Ovary (tissue), 9 donors: ENCODE results near the gene TRMU. TPM values are rescaled to one million over a fixed set of nuclear protein-coding genes. Genes with fewer than 3 reads are reported as not detected.

Source experiments
- DNase-seq, 5 donors: peaks; one replicate each; pipeline ENCODE4 v3.0.0-alpha.2; 2019 to 2020
- H3K27ac ChIP-seq, 2 donors: fragments of 200-600 bp; one replicate each; pipeline versions ENCODE4 v1.5.1 to v1.8.0; 2019 to 2022
- H3K27me3 ChIP-seq: fragments of 200-600 bp; one replicate; pipeline ENCODE4 v1.8.0; 2022
- H3K36me3 ChIP-seq: fragments of 200-600 bp; sonication (generic); one replicate; pipeline ENCODE4 v1.5.1; 2019
- H3K4me1 ChIP-seq: one replicate; pipeline ENCODE4 v1.8.1; 2013; ENCODE audit warnings: mild to moderate bottlenecking, moderate library complexity; ENCODE audit not compliant: insufficient read depth
- H3K4me3 ChIP-seq: fragments of 200-600 bp; sonication (generic); one replicate; pipeline ENCODE4 v1.5.1; 2017
- H3K9me3 ChIP-seq, 2 donors: fragments of 200-600 bp in 1 of 2; sonication (generic) in 1 of 2; one replicate each; pipeline versions ENCODE4 v1.5.1 to v1.8.1; 2013 to 2019; ENCODE audit warnings: mild to moderate bottlenecking in 1 of 2, moderate library complexity in 1 of 2
- CTCF ChIP-seq, 3 donors: fragments of 450-650 bp in 2 of 3; fragments of 200-600 bp in 1 of 3; IDR thresholded peaks; one replicate each; pipeline versions ENCODE4 v1.5.1 to v1.8.0; 2016 to 2022; ENCODE audit warnings: antibody characterized with exemption in 3 of 3, mild to moderate bottlenecking in 1 of 3
- EP300 ChIP-seq: sonication (generic); formaldehyde crosslinking; IDR thresholded peaks from one replicate; pipeline ENCODE4 v1.6.1; 2017; ENCODE audit warnings: antibody characterized with exemption
- POLR2A ChIP-seq: fragments of 450-650 bp; IDR thresholded peaks from one replicate; pipeline ENCODE4 v1.6.1; 2017; ENCODE audit warnings: antibody characterized with exemption, mild to moderate bottlenecking, moderate library complexity
- WGBS, 3 donors: extraction: QIAGEN DNeasy Blood & Tissue Kit in 1 of 3; methylation state at CpG; one replicate each; pipeline versions ENCODE4 v1.1.5 to v1.1.7; 2013 to 2017; 5-methylcytosine and 5-hydroxymethylcytosine counted together
- intact Hi-C, 4 donors: fragments of 100-400 bp; cut with DNase I; formaldehyde crosslinking; loops; one replicate each; pipeline versions ENCODE4 v1.11.0 to v1.15.1; 2022 to 2023
- polyA plus RNA-seq, 2 donors: library from polyadenylated mRNA; stranded (reverse); fragments of 200-250 nt in 1 of 2; fragments of 350-450 nt in 1 of 2; fragmentation: Illumina TruSeq in 1 of 2; extraction: RNeasy Lipid Tissue Mini Kit (QIAGEN cat#74804) in 1 of 2; gene quantifications; one replicate each; pipeline ENCODE4 v1.2.3, GENCODE V29; 2013 to 2014
- total RNA-seq, 7 donors: library from RNA; depleted of rRNA in 2 of 7; stranded (reverse); fragments of >200 nt in 2 of 7; fragmentation: NEBNext Ultra II Directional in 3 of 7; extraction: Animal tissue kit (Norgen Biotek cat#: 25700) in 3 of 7; gene quantifications; one replicate each; pipeline versions ENCODE4 v1.1.0 to v1.2.4, GENCODE V29; 2016 to 2023
- donor health status: DM: no; HTN: no; CAD: no; lungs with moderate emphysema.
- donor health status: DM: no; HTN: no; CAD: no.
- donor health status: Bipolar disorder and iron deficiency.
- donor health status: DM: yes; HTN: yes; CAD: no.
- donor health status: DM: no; HTN: no; CAD: no.
- donor health status: DM: yes; HTN: yes; CAD: no.

TRMU gene
- total and polyA plus RNA-seq, 9 donors: 15.2 to 35.0 (median 30.3) TPM

GRCh38 chr22:46376908-46377524 is 41.5 kb downstream of the TRMU start:
- WGBS, 3 donors: 92 to 93% (median 92%) methylated on average over 19 of the region's 19 CpGs
- H3K27me3 ChIP-seq: no peaks in the 10 kb centered on the region
- no peaks in the 10 kb centered on the region for H3K9me3 ChIP-seq
- no peaks in the 10 kb centered on the region for H3K4me1 ChIP-seq
- no peaks in the 10 kb centered on the region for H3K36me3 ChIP-seq
- H3K4me3 ChIP-seq: no peak overlapping the region
- intact Hi-C loops: no loop called here
- TF ChIP-seq CTCF (IDR thresholded peaks at IDR 0.05) (no peak), POLR2A (no peak), EP300 (no peak)
- H3K27ac ChIP-seq: no peak overlapping the region
- DNase-seq: peak in 1 of 5 donors; percentile 6

- WGBS, 3 donors: 71 to 76% (median 75%) methylated on average over 27 of the region's 27 CpGs
- H3K27me3 ChIP-seq: no peaks in the 10 kb centered on the region
- no peaks in the 10 kb centered on the region for H3K36me3 ChIP-seq
- TF ChIP-seq CTCF (IDR thresholded peaks at IDR 0.05) (no peak), EP300 (no peak), POLR2A (no peak)
- no peak overlapping the region for H3K4me3 ChIP-seq
- intact Hi-C loops: no loop called here
- H3K4me1 ChIP-seq: no peaks in the 10 kb centered on the region
- H3K9me3 ChIP-seq: no peaks in the 10 kb centered on the region
- peak in 1 of 5 donors; percentile 13 for DNase-seq
- no peak overlapping the region for H3K27ac ChIP-seq
Measured at GRCh38 chr22:46377525-46378425, 42.3 kb downstream of the TRMU start.

GRCh38 chr22:46378426-46379065 is 43.0 kb downstream of the TRMU start:
- Histone ChIP-seq H3K4me3 (no peak overlapping the region), H3K4me1 (no peaks in the 10 kb centered on the region), H3K36me3 (no peaks in the 10 kb centered on the region), H3K9me3 (no peaks in the 10 kb centered on the region), H3K27ac (no peak overlapping the region), H3K27me3 (no peaks in the 10 kb centered on the region)
- 54 to 64% (median 63%) methylated on average over 22 of the region's 22 CpGs for WGBS, 3 donors
- no peak for DNase-seq
- no peak for TF ChIP-seq CTCF (IDR thresholded peaks at IDR 0.05)
- intact Hi-C loops: no loop called here

GRCh38 chr22:46379066-46379930 is 43.8 kb downstream of the TRMU start:
- no peak overlapping the region for H3K4me3 ChIP-seq
- no peaks in the 10 kb centered on the region for H3K4me1 ChIP-seq
- WGBS, 3 donors: 72 to 81% (median 79%) methylated on average over 29 of the region's 29 CpGs
- H3K36me3 ChIP-seq: no peaks in the 10 kb centered on the region
- no peak overlapping the region for H3K27ac ChIP-seq
- intact Hi-C loops: no loop called here
- no peak for TF ChIP-seq EP300
- TF ChIP-seq POLR2A: no peak
- no peak for TF ChIP-seq CTCF (IDR thresholded peaks at IDR 0.05)
- H3K9me3 ChIP-seq: no peaks in the 10 kb centered on the region
- DNase-seq: no peak
- H3K27me3 ChIP-seq: no peaks in the 10 kb centered on the region
